Astrocyte (in vitro differentiated cells and primary cell): Measurements from ENCODE around the gene CARTPT. TPM values are rescaled to one million over a fixed set of nuclear protein-coding genes. Genes with fewer than 3 reads are reported as not detected.

Experiments
- DNase-seq: peaks from one replicate; pipeline ENCODE4 v3.0.0-alpha.2; 2010; ENCODE audit warnings: low read depth
- FAIRE-seq: peaks from 2 replicates; lab custom pipeline; 2011; peaks lifted over from hg19 to GRCh38; lab: Jason Lieb, UNC
- H2AFZ ChIP-seq: 2 replicates; pipeline ENCODE4 v1.6.0; 2012; ENCODE audit warnings: low read depth, low read length, inconsistent platforms
- H3K27ac ChIP-seq: 2 replicates; pipeline ENCODE4 v1.5.1; 2011; ENCODE audit warnings: low read depth, low read length, inconsistent platforms
- H3K27me3 ChIP-seq: 2 replicates; pipeline ENCODE4 v1.6.0; 2011; ENCODE audit warnings: low read length, inconsistent platforms; ENCODE audit not compliant: insufficient read depth
- H3K36me3 ChIP-seq: 2 replicates; pipeline ENCODE4 v1.5.1; 2011; ENCODE audit warnings: low read length, inconsistent platforms; ENCODE audit not compliant: insufficient read depth
- H3K4me1 ChIP-seq: 2 replicates; pipeline ENCODE4 v1.5.1; 2011; ENCODE audit warnings: low read length, inconsistent platforms; ENCODE audit not compliant: insufficient read depth
- H3K4me2 ChIP-seq: 2 replicates; pipeline ENCODE4 v1.6.0; 2012; ENCODE audit warnings: low read length, inconsistent platforms
- H3K4me3 ChIP-seq: 2 replicates; pipeline ENCODE4 v1.5.1; 2011; ENCODE audit warnings: low read depth, mild to moderate bottlenecking, low read length, inconsistent platforms; ENCODE audit not compliant: insufficient read depth
- H3K79me2 ChIP-seq: 2 replicates; pipeline ENCODE4 v1.6.0; 2012; ENCODE audit warnings: mild to moderate bottlenecking, low read length, inconsistent platforms; ENCODE audit not compliant: insufficient read depth
- H3K9ac ChIP-seq: 2 replicates; pipeline ENCODE4 v1.6.0; 2012; ENCODE audit warnings: mild to moderate bottlenecking, low read length, inconsistent platforms
- H3K9me3 ChIP-seq: 2 replicates; pipeline ENCODE4 v1.5.1; 2012; ENCODE audit warnings: low read depth, mild to moderate bottlenecking, low read length, inconsistent platforms; ENCODE audit not compliant: insufficient read depth
- H4K20me1 ChIP-seq: 2 replicates; pipeline ENCODE4 v1.6.0; 2012; ENCODE audit warnings: low read length, inconsistent platforms; ENCODE audit not compliant: insufficient read depth
- H3K27ac Mint-ChIP-seq: one replicate; pipeline ENCODE4 v1.8.0; 2021; ENCODE audit warnings: mild to moderate bottlenecking, mixed read lengths; ENCODE audit not compliant: unreplicated experiment
- H3K27me3 Mint-ChIP-seq: one replicate; pipeline ENCODE4 v1.8.0; 2021; ENCODE audit warnings: low read depth, mixed read lengths; ENCODE audit not compliant: unreplicated experiment
- H3K36me3 Mint-ChIP-seq: one replicate; pipeline ENCODE4 v1.8.0; 2021; ENCODE audit warnings: low read depth, mixed read lengths; ENCODE audit not compliant: unreplicated experiment
- H3K4me1 Mint-ChIP-seq: one replicate; pipeline ENCODE4 v1.8.0; 2021; ENCODE audit warnings: low read depth, mixed read lengths; ENCODE audit not compliant: unreplicated experiment
- H3K4me3 Mint-ChIP-seq: one replicate; pipeline ENCODE4 v1.8.0; 2021; ENCODE audit warnings: mild to moderate bottlenecking, moderate library complexity, mixed read lengths; ENCODE audit not compliant: unreplicated experiment
- H3K9me3 Mint-ChIP-seq: one replicate; pipeline ENCODE4 v1.8.0; 2021; ENCODE audit warnings: mild to moderate bottlenecking, mixed read lengths; ENCODE audit not compliant: unreplicated experiment
- EZH2 ChIP-seq: IDR thresholded peaks from 2 replicates; pipeline ENCODE4 v1.6.1; 2012; ENCODE audit warnings: mild to moderate bottlenecking, low read length, inconsistent platforms; ENCODE audit not compliant: insufficient read depth
- total RNA-seq: library from RNA; stranded (reverse); gene quantifications from 2 replicates; pipeline ENCODE4 v1.2.1, GENCODE V29; 2021
- TF ChIP-seq, protein P1 (sequence below): IDR thresholded peaks from 2 replicates; pipeline ENCODE4 v1.5.1; 2011; ENCODE audit warnings: low read depth, mild to moderate bottlenecking, inconsistent platforms, low read length, moderate library complexity; ENCODE audit not compliant: insufficient read depth

Gene CARTPT
- total RNA-seq, 1 donor from 2014 or later, result not detected

DNA sequence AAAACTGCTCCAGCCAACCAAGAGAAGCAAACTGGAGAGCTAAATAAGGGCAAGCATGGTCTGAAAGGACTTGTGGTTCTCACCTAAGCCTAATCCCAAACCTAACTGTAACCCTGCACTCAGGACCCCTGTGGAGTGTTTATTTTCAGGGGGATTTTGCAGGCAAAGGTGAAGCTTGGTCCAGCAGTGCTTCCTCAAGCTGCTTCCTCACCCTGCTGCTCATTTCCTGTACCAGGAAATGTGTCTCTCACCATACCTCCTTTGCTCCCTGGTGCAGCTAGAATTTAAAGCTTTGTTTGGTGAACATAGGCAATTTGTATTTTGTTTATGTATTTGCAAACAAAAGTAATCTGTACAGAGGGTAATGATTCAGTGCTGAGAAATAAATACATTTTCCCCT, 50.2 kb downstream of the CARTPT start:
- no peak for DNase-seq
- Mint-ChIP-seq H3K36me3 (no peaks in the 10 kb centered on the region), H3K27ac (no peak overlapping the region), H3K27me3 (no peaks in the 10 kb centered on the region), H3K4me1 (peaks cover 9% of the 10 kb centered on the region), H3K9me3 (no peaks in the 10 kb centered on the region), H3K4me3 (no peak overlapping the region)
- no peak overlapping the region for H3K4me3 ChIP-seq
- no peaks in the 10 kb centered on the region for H3K9me3 ChIP-seq
- no peaks in the 10 kb centered on the region for H3K79me2 ChIP-seq
- H2AFZ ChIP-seq, result no peak overlapping the region
- H3K27ac ChIP-seq, result no peak overlapping the region
- FAIRE-seq, result no peak
- H3K27me3 ChIP-seq, result no peaks in the 10 kb centered on the region
- no peaks in the 10 kb centered on the region for H4K20me1 ChIP-seq
- no peak for TF ChIP-seq EZH2
- TF ChIP-seq, protein P1, sequence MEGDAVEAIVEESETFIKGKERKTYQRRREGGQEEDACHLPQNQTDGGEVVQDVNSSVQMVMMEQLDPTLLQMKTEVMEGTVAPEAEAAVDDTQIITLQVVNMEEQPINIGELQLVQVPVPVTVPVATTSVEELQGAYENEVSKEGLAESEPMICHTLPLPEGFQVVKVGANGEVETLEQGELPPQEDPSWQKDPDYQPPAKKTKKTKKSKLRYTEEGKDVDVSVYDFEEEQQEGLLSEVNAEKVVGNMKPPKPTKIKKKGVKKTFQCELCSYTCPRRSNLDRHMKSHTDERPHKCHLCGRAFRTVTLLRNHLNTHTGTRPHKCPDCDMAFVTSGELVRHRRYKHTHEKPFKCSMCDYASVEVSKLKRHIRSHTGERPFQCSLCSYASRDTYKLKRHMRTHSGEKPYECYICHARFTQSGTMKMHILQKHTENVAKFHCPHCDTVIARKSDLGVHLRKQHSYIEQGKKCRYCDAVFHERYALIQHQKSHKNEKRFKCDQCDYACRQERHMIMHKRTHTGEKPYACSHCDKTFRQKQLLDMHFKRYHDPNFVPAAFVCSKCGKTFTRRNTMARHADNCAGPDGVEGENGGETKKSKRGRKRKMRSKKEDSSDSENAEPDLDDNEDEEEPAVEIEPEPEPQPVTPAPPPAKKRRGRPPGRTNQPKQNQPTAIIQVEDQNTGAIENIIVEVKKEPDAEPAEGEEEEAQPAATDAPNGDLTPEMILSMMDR, result no peak
- no peaks in the 10 kb centered on the region for H3K4me1 ChIP-seq
- H3K9ac ChIP-seq, result no peak overlapping the region
- H3K4me2 ChIP-seq, result no peak overlapping the region
- H3K36me3 ChIP-seq, result no peaks in the 10 kb centered on the region

DNA sequence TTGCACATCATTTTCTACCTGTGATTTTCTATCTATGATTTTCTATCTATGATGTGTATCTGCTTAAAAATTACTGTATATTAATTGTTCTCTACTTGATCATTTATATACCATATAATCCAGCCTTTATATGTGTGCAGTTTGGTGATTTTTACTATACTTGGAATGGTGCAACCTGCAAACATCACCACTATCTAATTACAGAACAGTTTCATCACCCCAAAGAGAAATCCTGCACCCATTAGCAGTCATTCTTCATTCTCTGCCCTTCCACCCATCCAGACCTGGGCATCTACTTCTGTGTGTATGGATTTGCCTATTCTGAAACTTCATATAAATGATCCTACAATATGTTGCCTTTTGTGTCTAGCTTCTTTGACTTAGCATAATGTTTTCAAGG, 51.3 kb downstream of the CARTPT start:
- Histone ChIP-seq H3K4me3 (no peak overlapping the region), H3K27ac (no peak overlapping the region), H3K36me3 (no peaks in the 10 kb centered on the region), H3K9me3 (no peaks in the 10 kb centered on the region), H4K20me1 (no peaks in the 10 kb centered on the region), H3K27me3 (no peaks in the 10 kb centered on the region), H3K4me1 (no peaks in the 10 kb centered on the region), H2AFZ (no peak overlapping the region), H3K9ac (no peak overlapping the region), H3K79me2 (no peaks in the 10 kb centered on the region), H3K4me2 (no peak overlapping the region)
- FAIRE-seq (no peak), DNase-seq (no peak)
- H3K27me3 Mint-ChIP-seq, result no peaks in the 10 kb centered on the region
- H3K9me3 Mint-ChIP-seq, result no peaks in the 10 kb centered on the region
- H3K4me1 Mint-ChIP-seq, result peaks cover 8% of the 10 kb centered on the region
- H3K4me3 Mint-ChIP-seq, result no peak overlapping the region
- no peaks in the 10 kb centered on the region for H3K36me3 Mint-ChIP-seq
- no peak overlapping the region for H3K27ac Mint-ChIP-seq
- TF ChIP-seq, protein P1, result no peak
- no peak for TF ChIP-seq EZH2

Other genes with a start within 250 kb of the CARTPT start
- gene MCCC2, start 131.9 kb upstream of the CARTPT start, total RNA-seq, result 30.2 and 31.7 TPM in 2 replicates